Panc1 (cell line): ENCODE measurements around the gene MRPL14.

Experiments used
- POLR2AphosphoS5 ChIP-seq: IDR thresholded peaks from 2 replicates; pipeline ENCODE4 v1.6.1; 2012; ENCODE audit warnings: mild to moderate bottlenecking, low read depth, low read length, moderate library complexity
- REST ChIP-seq, 2 experiments: IDR thresholded peaks; 2 replicates each; pipeline ENCODE4 v1.6.1; 2011 to 2012; ENCODE audit warnings: low read depth in 2 of 2, control low read depth in 1 of 2, low read length in 1 of 2, mild to moderate bottlenecking in 1 of 2, moderate library complexity in 1 of 2; ENCODE audit not compliant: insufficient read depth in 1 of 2
- SIN3A ChIP-seq: IDR thresholded peaks from 2 replicates; pipeline ENCODE4 v1.6.1; 2012; ENCODE audit warnings: low read depth, mild to moderate bottlenecking, low read length, moderate library complexity, borderline replicate concordance; ENCODE audit not compliant: insufficient read depth
- TF ChIP-seq, protein P1 (sequence below): fragments of 450-650 bp; IDR thresholded peaks from 2 replicates; pipeline ENCODE4 v1.5.1; 2017; ENCODE audit warnings: mild to moderate bottlenecking

DNA sequence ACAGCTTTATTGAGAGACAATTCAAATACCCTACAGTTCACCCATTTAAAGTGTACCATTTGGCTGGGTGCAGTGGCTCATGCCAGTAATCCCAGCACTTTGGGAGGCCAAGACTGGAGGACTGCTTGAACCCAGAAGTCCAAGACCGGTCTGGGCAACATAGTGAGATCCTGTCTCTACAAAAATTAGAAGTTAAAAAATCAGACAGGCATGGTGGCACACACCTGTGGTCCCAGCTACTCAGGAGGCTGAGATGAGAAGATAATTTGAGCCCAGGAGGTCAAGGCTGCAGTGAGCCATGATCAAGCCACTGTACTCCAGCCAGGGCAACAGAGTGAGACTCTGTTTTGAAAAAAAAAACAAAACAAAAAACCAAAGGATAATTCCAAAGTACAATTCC lies 40.3 kb upstream of the MRPL14 start:
- no peak for TF ChIP-seq POLR2AphosphoS5
- TF ChIP-seq, protein P1, sequence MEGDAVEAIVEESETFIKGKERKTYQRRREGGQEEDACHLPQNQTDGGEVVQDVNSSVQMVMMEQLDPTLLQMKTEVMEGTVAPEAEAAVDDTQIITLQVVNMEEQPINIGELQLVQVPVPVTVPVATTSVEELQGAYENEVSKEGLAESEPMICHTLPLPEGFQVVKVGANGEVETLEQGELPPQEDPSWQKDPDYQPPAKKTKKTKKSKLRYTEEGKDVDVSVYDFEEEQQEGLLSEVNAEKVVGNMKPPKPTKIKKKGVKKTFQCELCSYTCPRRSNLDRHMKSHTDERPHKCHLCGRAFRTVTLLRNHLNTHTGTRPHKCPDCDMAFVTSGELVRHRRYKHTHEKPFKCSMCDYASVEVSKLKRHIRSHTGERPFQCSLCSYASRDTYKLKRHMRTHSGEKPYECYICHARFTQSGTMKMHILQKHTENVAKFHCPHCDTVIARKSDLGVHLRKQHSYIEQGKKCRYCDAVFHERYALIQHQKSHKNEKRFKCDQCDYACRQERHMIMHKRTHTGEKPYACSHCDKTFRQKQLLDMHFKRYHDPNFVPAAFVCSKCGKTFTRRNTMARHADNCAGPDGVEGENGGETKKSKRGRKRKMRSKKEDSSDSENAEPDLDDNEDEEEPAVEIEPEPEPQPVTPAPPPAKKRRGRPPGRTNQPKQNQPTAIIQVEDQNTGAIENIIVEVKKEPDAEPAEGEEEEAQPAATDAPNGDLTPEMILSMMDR: no peak
- TF ChIP-seq SIN3A: no peak
- no peak for TF ChIP-seq REST (IDR thresholded peaks at IDR 0.05; ENCODE audit: insufficient read depth in 1 of 2, low read depth in 2 of 2, low read length in 1 of 2)
